SU-DHL-6 (cell line): ENCODE data around the gene PAAF1.

Experiments used
- H2AFZ ChIP-seq: fragments of 200-600 bp; sonication (generic); 2 replicates; pipeline ENCODE4 v1.6.1; 2014; ENCODE audit warnings: low read depth, mild to moderate bottlenecking, moderate library complexity, mixed read lengths, antibody characterized with exemption, low read length; ENCODE audit not compliant: severe bottlenecking
- H3F3A ChIP-seq: fragments of 200-600 bp; shearing (Covaris generic); 2 replicates; pipeline ENCODE4 v1.6.0; 2016; ENCODE audit warnings: antibody characterized with exemption, mild to moderate bottlenecking; ENCODE audit not compliant: insufficient read depth
- H3K27ac ChIP-seq: fragments of 200-600 bp; sonication (generic); 2 replicates; pipeline ENCODE4 v1.5.1; 2016; ENCODE audit warnings: low read depth, mild to moderate bottlenecking, low read length, moderate library complexity, mixed read lengths
- H3K27me3 ChIP-seq: fragments of 200-600 bp; sonication (generic), shearing (Covaris generic); 2 replicates; pipeline ENCODE4 v1.6.0; 2014; ENCODE audit warnings: mild to moderate bottlenecking, low read length
- H3K36me3 ChIP-seq: fragments of 200-600 bp; sonication (generic); 2 replicates; pipeline ENCODE4 v1.6.1; 2014; ENCODE audit warnings: mild to moderate bottlenecking, low read length, mixed read lengths
- H3K4me2 ChIP-seq: fragments of 300-600, 200-600 bp; shearing (Covaris generic), sonication (generic); 2 replicates; pipeline ENCODE4 v1.6.0; 2014; ENCODE audit warnings: low read length, low read depth, mild to moderate bottlenecking; ENCODE audit not compliant: poor library complexity, severe bottlenecking
- H3K4me3 ChIP-seq: fragments of 200-600 bp; sonication (generic); 2 replicates; pipeline ENCODE4 v1.5.1; 2014; ENCODE audit warnings: antibody characterized with exemption, low read length, mild to moderate bottlenecking, mixed read lengths; ENCODE audit not compliant: insufficient read depth, poor library complexity, severe bottlenecking
- H3K79me2 ChIP-seq: fragments of 200-600 bp; sonication (generic); 2 replicates; pipeline ENCODE4 v1.6.1; 2014; ENCODE audit warnings: mild to moderate bottlenecking, low read length, moderate library complexity; ENCODE audit not compliant: insufficient read depth
- H3K9ac ChIP-seq: fragments of 200-600 bp; sonication (generic); 2 replicates; pipeline ENCODE4 v1.7.0; 2014; ENCODE audit warnings: mild to moderate bottlenecking, low read length
- H3K9me2 ChIP-seq: fragments of 200-600 bp; sonication (generic); replicated peaks from 2 replicates; pipeline ENCODE4 v1.6.1; 2014; ENCODE audit warnings: low read length; ENCODE audit not compliant: insufficient read depth
- H3K9me3 ChIP-seq: fragments of 200-600 bp; sonication (generic); 2 replicates; pipeline ENCODE4 v1.6.1; 2014; ENCODE audit warnings: low read length, mixed read lengths; ENCODE audit not compliant: insufficient read depth
- H4K20me1 ChIP-seq: fragments of 200-600 bp; sonication (generic); 2 replicates; pipeline ENCODE4 v1.6.1; 2014; ENCODE audit warnings: low read depth, mild to moderate bottlenecking, antibody characterized with exemption, low read length, moderate library complexity, mixed read lengths
- CTCF ChIP-seq: fragments of 200-600 bp; sonication (generic); IDR thresholded peaks from one replicate; pipeline ENCODE4 v1.5.1; 2017; ENCODE audit warnings: antibody characterized with exemption, mild to moderate bottlenecking, low read length, moderate library complexity; ENCODE audit not compliant: insufficient read depth, poor library complexity, severe bottlenecking
- EZH2phosphoT487 ChIP-seq: fragments of 200-600 bp; sonication (generic), shearing (Covaris generic); conservative IDR thresholded peaks from 2 replicates; pipeline ENCODE4 v1.6.1; 2018; ENCODE audit warnings: mild to moderate bottlenecking, antibody characterized with exemption, low read length, moderate library complexity, mixed read lengths

The PAAF1 gene

GRCh38 chr11:73838443-73839122, 38.2 kb upstream of the PAAF1 start:
- Histone ChIP-seq H3K27ac (no peak overlapping the region), H3K27me3 (no peaks in the 10 kb centered on the region), H2AFZ (no peak overlapping the region), H3K9ac (no peak overlapping the region), H3K9me3 (no peaks in the 10 kb centered on the region), H3F3A (no peaks in the 10 kb centered on the region), H3K4me3 (no peak overlapping the region), H3K79me2 (peaks cover 4% of the 10 kb centered on the region; the same call in 1 of the 2 replicates), H3K9me2 (no peaks in the 10 kb centered on the region), H3K36me3 (0 out of 2 replicates have a peak, but pooled peaks cover 5% of the 10 kb centered on the region), H4K20me1 (no peaks in the 10 kb centered on the region), H3K4me2 (no peak overlapping the region)
- TF ChIP-seq CTCF (no peak), EZH2phosphoT487 (no peak)

- no peak for TF ChIP-seq EZH2phosphoT487
- no peak for TF ChIP-seq CTCF
- Histone ChIP-seq H2AFZ (no peak overlapping the region), H3K79me2 (peaks cover under 1% of the 10 kb centered on the region; the same call in 1 of the 2 replicates), H3K27me3 (no peaks in the 10 kb centered on the region), H3K9me2 (no peaks in the 10 kb centered on the region), H3K36me3 (0 out of 2 replicates have a peak, but pooled peaks cover 5% of the 10 kb centered on the region), H3K4me2 (no peak overlapping the region), H3K9me3 (no peaks in the 10 kb centered on the region), H3K9ac (no peak overlapping the region), H3K27ac (no peak overlapping the region), H4K20me1 (no peaks in the 10 kb centered on the region), H3K4me3 (no peak overlapping the region), H3F3A (no peaks in the 10 kb centered on the region)
Measured at GRCh38 chr11:73839123-73839457, 37.7 kb upstream of the PAAF1 start.

- TF ChIP-seq CTCF (no peak), EZH2phosphoT487 (no peak)
- H3K27ac ChIP-seq, result no peak overlapping the region
- no peaks in the 10 kb centered on the region for H3K9me2 ChIP-seq
- H2AFZ ChIP-seq, result no peak overlapping the region
- H3K9me3 ChIP-seq, result no peaks in the 10 kb centered on the region
- H3K4me2 ChIP-seq, result no peak overlapping the region
- no peaks in the 10 kb centered on the region for H3K27me3 ChIP-seq
- H3K4me3 ChIP-seq, result no peak overlapping the region
- no peaks in the 10 kb centered on the region for H3K79me2 ChIP-seq
- no peaks in the 10 kb centered on the region for H3F3A ChIP-seq
- H3K9ac ChIP-seq, result no peak overlapping the region
- H3K36me3 ChIP-seq, result 0 out of 2 replicates have a peak, but pooled peaks cover 8% of the 10 kb centered on the region
- H4K20me1 ChIP-seq, result no peaks in the 10 kb centered on the region
Measured at GRCh38 chr11:73851046-73851764, 25.6 kb upstream of the PAAF1 start.
